WTC11 (cell line): ENCODE results near the gene CHPF2. TPM values are rescaled to one million over a fixed set of nuclear protein-coding genes. Genes with fewer than 3 reads are reported as not detected.

ENCODE experiments used
- ATAC-seq: fragments of 200-7000 bp; cut with Tn5 transposase; 2 replicates; pipeline ENCODE4 v1.10.0; 2021; ENCODE audit warnings: mild to moderate bottlenecking, moderate library complexity
- CTCF ChIA-PET: fragments of 300-600 bp; sonication (Branson Sonifier 250); formaldehyde crosslinking; loops from one replicate; lab custom pipeline; 2021; ENCODE audit warnings: antibody characterized with exemption; lab: Charles Lee
- POLR2A ChIA-PET: fragments of 350-600 bp; sonication (Branson Sonifier 250); formaldehyde crosslinking; loops from one replicate; lab custom pipeline; 2021; ENCODE audit warnings: antibody characterized with exemption; lab: Charles Lee
- DNase-seq: peaks from one replicate; pipeline ENCODE4 v3.0.0; 2021; ENCODE audit warnings: low spot score
- H3K27ac Mint-ChIP-seq: 2 replicates; pipeline ENCODE4 v1.8.0; 2021; ENCODE audit warnings: mixed read lengths
- H3K27me3 Mint-ChIP-seq: 2 replicates; pipeline ENCODE4 v1.8.0; 2021; ENCODE audit warnings: low read depth, mild to moderate bottlenecking, moderate library complexity, mixed read lengths
- H3K36me3 Mint-ChIP-seq: 2 replicates; pipeline ENCODE4 v1.8.0; 2021; ENCODE audit warnings: mixed read lengths
- H3K4me1 Mint-ChIP-seq: 2 replicates; pipeline ENCODE4 v1.8.0; 2022; ENCODE audit warnings: mixed read lengths
- H3K4me3 Mint-ChIP-seq: 2 replicates; pipeline ENCODE4 v1.8.0; 2021; ENCODE audit warnings: mild to moderate bottlenecking, moderate library complexity, mixed read lengths
- H3K9me3 Mint-ChIP-seq: 2 replicates; pipeline ENCODE4 v1.8.0; 2021; ENCODE audit warnings: mixed read lengths
- ATF1 ChIP-seq: sonication (generic); formaldehyde crosslinking; IDR thresholded peaks from 2 replicates; pipeline ENCODE4 v1.8.1; 2023; ENCODE audit warnings: mild to moderate bottlenecking, moderate library complexity, missing genetic modification reagents
- EMX1 ChIP-seq: fragments of 250-450 bp; sonication (Bioruptor Pico); IDR thresholded peaks from 2 replicates; pipeline ENCODE4 v1.8.0; 2021; ENCODE audit warnings: mild to moderate bottlenecking
- FOXK1 ChIP-seq: sonication (generic); formaldehyde crosslinking; IDR thresholded peaks from 2 replicates; pipeline ENCODE4 v1.8.0; 2022; ENCODE audit warnings: mild to moderate bottlenecking, moderate library complexity, missing genetic modification reagents
- GABPB1 ChIP-seq: sonication (generic); formaldehyde crosslinking; IDR thresholded peaks from 2 replicates; pipeline ENCODE4 v1.8.1; 2023; ENCODE audit warnings: mild to moderate bottlenecking, missing genetic modification reagents
- GRHL2 ChIP-seq: fragments of 250-450 bp; sonication (Bioruptor Pico); IDR thresholded peaks from 2 replicates; pipeline ENCODE4 v1.8.0; 2022; ENCODE audit warnings: mild to moderate bottlenecking, moderate library complexity; ENCODE audit not compliant: insufficient replicate concordance, severe bottlenecking
- IRF1 ChIP-seq: sonication (generic); formaldehyde crosslinking; IDR thresholded peaks from 2 replicates; pipeline ENCODE4 v1.8.0; 2023; ENCODE audit warnings: missing genetic modification reagents
- JUN ChIP-seq: sonication (generic); formaldehyde crosslinking; IDR thresholded peaks from 2 replicates; pipeline ENCODE4 v1.8.0; 2023; ENCODE audit warnings: mild to moderate bottlenecking, missing genetic modification reagents
- MXD4 ChIP-seq: fragments of 250-450 bp; sonication (Bioruptor Pico); IDR thresholded peaks from 2 replicates; pipeline ENCODE4 v1.8.0; 2021; ENCODE audit warnings: mild to moderate bottlenecking, moderate library complexity, borderline replicate concordance
- NFE2L1 ChIP-seq: sonication (generic); formaldehyde crosslinking; IDR thresholded peaks from 2 replicates; pipeline ENCODE4 v1.8.1; 2023; ENCODE audit warnings: missing genetic modification reagents
- NFYB ChIP-seq: sonication (generic); formaldehyde crosslinking; conservative IDR thresholded peaks from 2 replicates; pipeline ENCODE4 v1.8.0; 2022; ENCODE audit warnings: low read depth, missing genetic modification reagents
- NR3C1 ChIP-seq: sonication (generic); formaldehyde crosslinking; conservative IDR thresholded peaks from 2 replicates; pipeline ENCODE4 v1.8.1; 2023; ENCODE audit warnings: low read depth, mild to moderate bottlenecking, missing genetic modification reagents
- SP1 ChIP-seq: sonication (generic); formaldehyde crosslinking; conservative IDR thresholded peaks from 2 replicates; pipeline ENCODE4 v1.8.1; 2022; ENCODE audit warnings: missing genetic modification reagents
- ZBTB21 ChIP-seq: sonication (generic); formaldehyde crosslinking; IDR thresholded peaks from 2 replicates; pipeline ENCODE4 v1.8.1; 2023; ENCODE audit warnings: mild to moderate bottlenecking, missing genetic modification reagents, borderline replicate concordance
- ZMAT4 ChIP-seq: fragments of 250-450 bp; sonication (Bioruptor Pico); IDR thresholded peaks from 2 replicates; pipeline ENCODE4 v1.9.0; 2021; ENCODE audit warnings: mild to moderate bottlenecking
- ZNF416 ChIP-seq: fragments of 250-450 bp; sonication (Bioruptor Pico); IDR thresholded peaks from 2 replicates; pipeline ENCODE4 v1.9.0; 2021; ENCODE audit warnings: mild to moderate bottlenecking, inconsistent platforms
- ZNF423 ChIP-seq: fragments of 250-450 bp; sonication (Bioruptor Pico); IDR thresholded peaks from 2 replicates; pipeline ENCODE4 v2.1.2; 2022; ENCODE audit warnings: mild to moderate bottlenecking, moderate library complexity
- ZNF532 ChIP-seq: fragments of 250-450 bp; sonication (Bioruptor Pico); IDR thresholded peaks from 2 replicates; pipeline ENCODE4 v1.9.0; 2021; ENCODE audit warnings: mild to moderate bottlenecking, borderline replicate concordance
- ZNF671 ChIP-seq: fragments of 250-450 bp; sonication (Bioruptor Pico); IDR thresholded peaks from 2 replicates; pipeline ENCODE4 v1.8.0; 2021; ENCODE audit warnings: mild to moderate bottlenecking
- total RNA-seq: library from RNA; stranded (reverse); gene quantifications from 3 replicates; pipeline ENCODE4 v1.2.3, GENCODE V29; 2021
- TF ChIP-seq, protein P1 (sequence below): sonication (generic); formaldehyde crosslinking; IDR thresholded peaks from 2 replicates; pipeline ENCODE4 v1.8.1; 2022; ENCODE audit warnings: mild to moderate bottlenecking, missing genetic modification reagents, moderate library complexity, borderline replicate concordance
- TF ChIP-seq, protein P2 (sequence below): fragments of 250-450 bp; sonication (Bioruptor Pico); conservative IDR thresholded peaks from 2 replicates; pipeline ENCODE4 v1.9.0; 2021; ENCODE audit warnings: mild to moderate bottlenecking
- TF ChIP-seq, protein P3 (sequence below): sonication (generic); formaldehyde crosslinking; IDR thresholded peaks from 2 replicates; pipeline ENCODE4 v1.8.1; 2023; ENCODE audit warnings: mild to moderate bottlenecking, missing genetic modification reagents

CHPF2 gene
- total RNA-seq, 1 experiment from 2014 or later: 30.7 TPM

- TF ChIP-seq FOXK1 (CRISPR knock-in tag) (no peak), ZMAT4 (CRISPR knock-in tag) (no peak), IRF1 (CRISPR knock-in tag) (no peak), GRHL2 (CRISPR knock-in tag) (no peak), EMX1 (no peak), ZNF532 (CRISPR knock-in tag) (no peak), NFYB (CRISPR knock-in tag) (no peak)
- TF ChIP-seq, protein P1, sequence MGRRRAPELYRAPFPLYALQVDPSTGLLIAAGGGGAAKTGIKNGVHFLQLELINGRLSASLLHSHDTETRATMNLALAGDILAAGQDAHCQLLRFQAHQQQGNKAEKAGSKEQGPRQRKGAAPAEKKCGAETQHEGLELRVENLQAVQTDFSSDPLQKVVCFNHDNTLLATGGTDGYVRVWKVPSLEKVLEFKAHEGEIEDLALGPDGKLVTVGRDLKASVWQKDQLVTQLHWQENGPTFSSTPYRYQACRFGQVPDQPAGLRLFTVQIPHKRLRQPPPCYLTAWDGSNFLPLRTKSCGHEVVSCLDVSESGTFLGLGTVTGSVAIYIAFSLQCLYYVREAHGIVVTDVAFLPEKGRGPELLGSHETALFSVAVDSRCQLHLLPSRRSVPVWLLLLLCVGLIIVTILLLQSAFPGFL (CRISPR knock-in tag): no peak
- CTCF ChIA-PET: interaction anchor here (1.0 to 2.3 kb wide), 6 partner anchors 8 to 85 kb away, joined by 3 to 18 read pairs (median 6); partner anchors contain the start of gene GBX1
- H3K4me3 Mint-ChIP-seq: peak overlapping the region; percentile 74
- H3K27ac Mint-ChIP-seq: peak overlapping the region; percentile 12; the same call in 1 of the 2 replicates
- no peaks in the 10 kb centered on the region for H3K9me3 Mint-ChIP-seq
- POLR2A ChIA-PET: interaction anchor here (1.1 to 1.5 kb wide), 2 partner anchors 8 to 25 kb away, joined by 4 to 7 read pairs; no protein-coding TSS in a partner anchor
- H3K4me1 Mint-ChIP-seq: peaks cover 44% of the 10 kb centered on the region
- H3K36me3 Mint-ChIP-seq: no peaks in the 10 kb centered on the region
- H3K27me3 Mint-ChIP-seq: peaks cover 72% of the 10 kb centered on the region
- peak; percentile 2; the same call in 1 of the 2 replicates for ATAC-seq
- no peak for DNase-seq
Measured at GRCh38 chr7:151252561-151252835, 20.2 kb downstream of the CHPF2 start.

DNA sequence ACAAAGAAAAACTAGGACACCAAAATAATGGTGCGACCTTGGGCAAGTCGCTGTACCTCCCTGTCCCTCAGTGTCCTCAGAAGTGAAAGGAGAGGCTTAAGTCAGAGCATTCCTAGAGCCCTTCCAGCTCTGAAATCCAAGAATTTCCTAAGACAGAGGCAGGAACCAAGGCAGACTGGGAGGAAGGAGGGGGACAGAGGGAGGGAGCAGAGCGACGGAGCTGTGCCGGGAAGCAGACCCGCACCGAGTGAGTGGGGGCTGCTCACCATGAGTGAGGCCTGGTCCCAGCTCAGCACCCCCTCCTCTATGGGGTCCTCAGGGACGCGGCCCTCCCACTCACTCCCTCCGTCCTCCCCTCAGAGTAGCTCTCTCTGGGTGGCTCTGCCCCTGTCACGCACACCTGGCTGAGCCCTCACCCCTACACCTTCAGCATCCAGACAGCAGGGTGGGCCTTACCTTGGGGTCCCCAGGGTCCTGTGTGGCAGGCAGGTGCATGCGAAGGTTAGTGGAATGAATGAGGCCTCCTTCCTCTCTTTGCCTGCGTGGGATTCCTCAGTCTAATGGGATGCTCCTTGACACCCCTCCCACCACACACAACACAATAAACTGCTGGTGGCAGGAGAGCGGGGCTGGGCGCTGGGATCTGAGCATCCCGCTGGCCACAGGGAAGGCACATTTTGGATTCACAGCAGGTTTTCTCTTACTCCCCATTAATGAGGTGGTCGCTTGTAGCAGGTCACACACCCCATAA lies 20.9 kb downstream of the CHPF2 start:
- Mint-ChIP-seq H3K9me3 (no peaks in the 10 kb centered on the region), H3K36me3 (no peaks in the 10 kb centered on the region), H3K27ac (peak overlapping the region; percentile 12), H3K4me1 (peaks cover 39% of the 10 kb centered on the region)
- ATAC-seq (peak; percentile 6; the same call in 1 of the 2 replicates), DNase-seq (no peak)
- no peak for TF ChIP-seq ZNF423
- 0 out of 2 replicates have a peak, but pooled peaks have one; percentile 30 for TF ChIP-seq SP1
- TF ChIP-seq, all 79 proteins: peak for 1
- peak overlapping the region; percentile 74 for H3K4me3 Mint-ChIP-seq
- POLR2A ChIA-PET: interaction anchor here (1.1 to 1.5 kb wide), 2 partner anchors 9 to 24 kb away, joined by 4 to 7 read pairs; no protein-coding TSS in a partner anchor
- CTCF ChIA-PET: interaction anchor here (1.5 to 2.3 kb wide), 3 partner anchors 9 to 85 kb away, joined by 5 to 18 read pairs (median 9); partner anchors contain the start of gene GBX1
- peaks cover 71% of the 10 kb centered on the region for H3K27me3 Mint-ChIP-seq

DNA sequence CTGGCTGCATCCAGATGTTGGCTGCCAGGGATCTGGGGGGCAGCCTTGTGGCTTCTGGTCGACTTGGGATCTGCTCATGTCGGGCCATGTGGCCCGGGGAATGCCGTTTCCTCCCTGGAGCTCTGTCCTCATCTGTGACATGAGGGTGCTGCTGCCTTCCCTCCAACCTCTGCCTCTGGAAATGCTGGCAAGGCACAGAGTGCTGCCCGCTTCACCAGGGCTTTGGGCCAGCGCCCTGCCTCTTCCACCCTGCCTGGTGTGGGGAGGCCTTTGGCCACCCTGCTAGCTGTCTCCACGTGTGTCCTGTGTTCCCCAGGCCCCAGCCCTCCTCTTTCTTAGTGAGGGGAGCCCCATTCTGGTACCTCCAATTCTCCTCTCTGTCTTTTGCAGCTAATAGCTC lies 22.0 kb downstream of the CHPF2 start:
- Mint-ChIP-seq H3K27ac (no peak overlapping the region), H3K9me3 (no peaks in the 10 kb centered on the region), H3K4me3 (no peak overlapping the region), H3K27me3 (peaks cover 65% of the 10 kb centered on the region), H3K4me1 (peaks cover 34% of the 10 kb centered on the region), H3K36me3 (no peaks in the 10 kb centered on the region)
- no peak for ATAC-seq
- no peak for TF ChIP-seq ZNF416
- TF ChIP-seq NFE2L1 (CRISPR knock-in tag): no peak
- no peak for TF ChIP-seq ZNF671 (CRISPR knock-in tag)
- no peak for TF ChIP-seq ZBTB21 (CRISPR knock-in tag)
- no peak for TF ChIP-seq NR3C1
- no peak for TF ChIP-seq MXD4 (CRISPR knock-in tag)
- no peak for TF ChIP-seq GABPB1 (CRISPR knock-in tag)
- TF ChIP-seq ATF1 (CRISPR knock-in tag): no peak
- TF ChIP-seq, protein P2, sequence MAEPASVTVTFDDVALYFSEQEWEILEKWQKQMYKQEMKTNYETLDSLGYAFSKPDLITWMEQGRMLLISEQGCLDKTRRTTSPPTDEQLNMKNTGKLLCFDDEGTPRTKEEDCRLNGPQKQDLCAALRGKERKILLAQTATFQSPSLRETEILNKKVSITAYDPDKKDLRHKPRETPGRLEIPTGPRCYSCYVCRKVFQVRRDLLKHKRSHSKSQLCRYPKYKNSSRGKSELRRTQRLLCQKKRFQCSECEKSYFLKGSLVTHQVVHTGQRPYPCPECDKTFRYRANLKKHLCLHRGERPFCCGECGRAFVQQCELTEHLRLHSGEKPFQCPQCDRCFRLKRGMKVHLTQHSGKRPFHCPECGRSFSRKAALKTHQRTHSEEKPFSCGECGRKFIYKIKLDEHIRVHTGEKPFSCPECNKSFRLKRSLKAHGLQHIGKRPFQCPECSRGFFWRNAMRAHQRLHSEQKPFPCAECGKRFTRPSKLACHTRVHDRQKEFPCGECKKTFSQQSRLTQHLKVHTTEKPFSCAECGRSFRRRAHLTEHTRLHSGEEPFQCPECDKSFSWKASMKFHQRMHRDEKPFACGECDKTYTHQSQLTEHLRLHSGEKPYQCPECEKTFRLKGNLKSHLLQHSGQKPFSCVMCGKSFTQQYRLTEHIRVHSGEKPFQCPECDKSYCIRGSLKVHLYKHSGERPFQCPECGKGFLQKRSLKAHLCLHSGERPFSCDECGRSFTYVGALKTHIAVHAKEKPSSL (CRISPR knock-in tag): no peak
- TF ChIP-seq, protein P3, sequence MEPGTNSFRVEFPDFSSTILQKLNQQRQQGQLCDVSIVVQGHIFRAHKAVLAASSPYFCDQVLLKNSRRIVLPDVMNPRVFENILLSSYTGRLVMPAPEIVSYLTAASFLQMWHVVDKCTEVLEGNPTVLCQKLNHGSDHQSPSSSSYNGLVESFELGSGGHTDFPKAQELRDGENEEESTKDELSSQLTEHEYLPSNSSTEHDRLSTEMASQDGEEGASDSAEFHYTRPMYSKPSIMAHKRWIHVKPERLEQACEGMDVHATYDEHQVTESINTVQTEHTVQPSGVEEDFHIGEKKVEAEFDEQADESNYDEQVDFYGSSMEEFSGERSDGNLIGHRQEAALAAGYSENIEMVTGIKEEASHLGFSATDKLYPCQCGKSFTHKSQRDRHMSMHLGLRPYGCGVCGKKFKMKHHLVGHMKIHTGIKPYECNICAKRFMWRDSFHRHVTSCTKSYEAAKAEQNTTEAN (CRISPR knock-in tag): no peak
- TF ChIP-seq JUN (CRISPR knock-in tag): no peak
- no peak for TF ChIP-seq ZNF423
- POLR2A ChIA-PET: no interaction called here
- CTCF ChIA-PET: interaction anchor here (0.6 kb wide), 1 partner anchor 50 kb away, joined by 4 read pairs; no protein-coding TSS in a partner anchor
- DNase-seq: no peak
